ENCODE measurements around the gene STK38L.
A peak's percentile ranks its signal among the peaks of the same experiment; 100 is the strongest.

The STK38L gene

GRCh38 chr12:27333403-27334009 is 89.4 kb downstream of the STK38L start:
- H3K4me3 ChIP-seq (ENCODE audit: low read depth, low read length) = peak overlapping the region; percentile 83
- TF ChIP-seq CTCF (IDR thresholded peaks at IDR 0.05; ENCODE audit: insufficient read depth, low read depth, low read length, missing control alignments) = no peak
- peak; percentile 68 for DNase-seq (ENCODE audit: low read depth)

DNA sequence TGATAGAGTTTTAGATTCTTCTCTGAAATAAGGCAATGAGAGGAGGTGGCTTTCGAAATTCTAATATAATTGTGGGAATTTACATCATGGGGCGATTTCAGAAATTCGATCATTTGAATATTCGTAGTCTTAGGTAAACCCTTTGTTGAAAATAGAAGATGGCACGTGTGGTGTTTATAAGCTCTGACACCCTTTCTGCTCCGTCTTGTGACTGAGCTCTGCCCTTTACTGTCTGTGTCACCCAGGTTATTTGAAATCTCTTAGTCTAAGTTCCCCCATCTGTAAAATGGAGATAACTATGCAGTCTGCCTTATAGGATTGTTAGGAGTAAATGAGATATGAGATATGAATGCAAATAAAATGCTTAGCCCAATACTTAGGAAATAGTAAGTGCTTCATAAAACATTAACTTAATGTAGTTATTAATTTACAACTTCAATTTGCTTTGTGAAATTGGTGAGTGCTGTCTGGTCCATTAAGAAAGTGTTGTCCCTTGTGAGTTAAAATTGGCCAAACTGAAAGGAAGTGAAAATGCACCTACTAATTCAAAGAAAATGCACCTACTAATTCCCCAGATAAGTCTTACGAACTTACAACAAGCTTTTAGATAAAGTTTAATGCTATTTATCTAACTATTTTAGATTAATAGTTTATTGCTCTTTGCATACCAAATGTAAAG is 90.1 kb downstream of the STK38L start:
- H3K4me3 ChIP-seq (ENCODE audit: low read depth, low read length) = peak overlapping the region; percentile 83
- TF ChIP-seq CTCF (IDR thresholded peaks at IDR 0.05; ENCODE audit: insufficient read depth, low read depth, low read length, missing control alignments) = no peak
- DNase-seq (ENCODE audit: low read depth) = peak; percentile 52

DNA sequence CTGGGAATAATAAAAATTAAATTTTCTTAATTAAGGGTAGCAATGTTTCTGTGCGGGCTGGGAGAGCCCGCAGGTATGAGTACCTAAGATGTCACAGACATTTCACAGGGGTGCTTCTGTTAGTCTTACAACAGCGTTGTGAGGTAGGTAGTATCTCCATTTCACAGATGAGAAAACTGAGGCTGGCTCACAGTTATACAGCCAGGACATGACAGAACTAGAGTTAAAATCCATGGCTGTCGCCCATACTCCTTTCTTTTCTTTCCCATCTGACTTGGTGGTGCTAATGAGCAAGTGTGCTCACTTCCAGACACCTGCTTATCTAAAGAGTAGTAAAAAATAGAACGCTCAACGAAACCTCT is 90.6 kb downstream of the STK38L start:
- no peak for DNase-seq (ENCODE audit: low read depth)
- TF ChIP-seq CTCF (IDR thresholded peaks at IDR 0.05; ENCODE audit: insufficient read depth, low read depth, low read length, missing control alignments) = no peak
- H3K4me3 ChIP-seq (ENCODE audit: low read depth, low read length) = peak overlapping the region; percentile 83

- H3K4me3 ChIP-seq (ENCODE audit: low read depth, low read length) = peak overlapping the region; percentile 83
- peak; percentile 36 for DNase-seq (ENCODE audit: low read depth)
- no peak for TF ChIP-seq CTCF (IDR thresholded peaks at IDR 0.05; ENCODE audit: insufficient read depth, low read depth, low read length, missing control alignments)
Observed at GRCh38 chr12:27335364-27336281, 91.5 kb downstream of the STK38L start.

- H3K4me3 ChIP-seq (ENCODE audit: low read depth, low read length) = no peak overlapping the region
- no peak for DNase-seq (ENCODE audit: low read depth)
- TF ChIP-seq CTCF (IDR thresholded peaks at IDR 0.05; ENCODE audit: insufficient read depth, low read depth, low read length, missing control alignments) = no peak
Observed at GRCh38 chr12:27336282-27336653, 92.2 kb downstream of the STK38L start.

- no peak for TF ChIP-seq CTCF (IDR thresholded peaks at IDR 0.05; ENCODE audit: insufficient read depth, low read depth, low read length, missing control alignments)
- no peak overlapping the region for H3K4me3 ChIP-seq (ENCODE audit: low read depth, low read length)
Observed at GRCh38 chr12:27337376-27337775, 93.3 kb downstream of the STK38L start.

More at GRCh38 chr12:27337376-27337775, 93.3 kb downstream of the STK38L start:
- no peak for DNase-seq (ENCODE audit: low read depth)

All from GM12865 (cell line).